ENCODE data around the gene RSBN1.

RSBN1 gene

GRCh38 chr1:113812661-113813135, 422 bp upstream of the RSBN1 start:
- DNase-seq (ENCODE audit: low read depth in 2 of 2): no peak

- peak in 1 of 2 donors; percentile 9 for DNase-seq (ENCODE audit: low read depth in 2 of 2)
Measured at GRCh38 chr1:113811156-113811887, 954 bp downstream of the RSBN1 start.

GRCh38 chr1:113809670-113810602, 2.3 kb downstream of the RSBN1 start:
- no peak for DNase-seq (ENCODE audit: low read depth in 2 of 2)

- no peak for DNase-seq (ENCODE audit: low read depth in 2 of 2)
Measured at GRCh38 chr1:113808450-113809195, 3.7 kb downstream of the RSBN1 start.

- DNase-seq (ENCODE audit: low read depth in 2 of 2): no peak
Measured at GRCh38 chr1:113805639-113806038, 6.6 kb downstream of the RSBN1 start.

- no peak for DNase-seq (ENCODE audit: low read depth in 2 of 2)
Measured at GRCh38 chr1:113805256-113805531, 7.1 kb downstream of the RSBN1 start.

GRCh38 chr1:113804421-113805255, 7.6 kb downstream of the RSBN1 start:
- DNase-seq (ENCODE audit: low read depth in 2 of 2): no peak

GRCh38 chr1:113802367-113803007, 9.8 kb downstream of the RSBN1 start:
- no peak for DNase-seq (ENCODE audit: low read depth in 2 of 2)

- DNase-seq (ENCODE audit: low read depth in 2 of 2): no peak
Measured at GRCh38 chr1:113800487-113800886, 11.8 kb downstream of the RSBN1 start.

GRCh38 chr1:113797472-113797871, 14.8 kb downstream of the RSBN1 start:
- no peak for DNase-seq (ENCODE audit: low read depth in 2 of 2)

GRCh38 chr1:113793878-113794834, 18.1 kb downstream of the RSBN1 start:
- no peak for DNase-seq (ENCODE audit: low read depth in 2 of 2)

GRCh38 chr1:113792986-113793385, 19.3 kb downstream of the RSBN1 start:
- DNase-seq (ENCODE audit: low read depth in 2 of 2): no peak

GRCh38 chr1:113792471-113792870, 19.8 kb downstream of the RSBN1 start:
- no peak for DNase-seq (ENCODE audit: low read depth in 2 of 2)

GRCh38 chr1:113788802-113789201, 23.5 kb downstream of the RSBN1 start:
- no peak for DNase-seq (ENCODE audit: low read depth in 2 of 2)

- no peak for DNase-seq (ENCODE audit: low read depth in 2 of 2)
Measured at GRCh38 chr1:113787663-113788062, 24.6 kb downstream of the RSBN1 start.

- DNase-seq (ENCODE audit: low read depth in 2 of 2): no peak
Measured at GRCh38 chr1:113786069-113786468, 26.2 kb downstream of the RSBN1 start.

GRCh38 chr1:113784104-113784779, 28.0 kb downstream of the RSBN1 start:
- DNase-seq (ENCODE audit: low read depth in 2 of 2): no peak

- peak in 1 of 2 donors; percentile 18 for DNase-seq (ENCODE audit: low read depth in 2 of 2)
Measured at GRCh38 chr1:113783254-113784103, 28.8 kb downstream of the RSBN1 start.
